Measurements from ENCODE around the gene GJD3.

Gene GJD3

DNA sequence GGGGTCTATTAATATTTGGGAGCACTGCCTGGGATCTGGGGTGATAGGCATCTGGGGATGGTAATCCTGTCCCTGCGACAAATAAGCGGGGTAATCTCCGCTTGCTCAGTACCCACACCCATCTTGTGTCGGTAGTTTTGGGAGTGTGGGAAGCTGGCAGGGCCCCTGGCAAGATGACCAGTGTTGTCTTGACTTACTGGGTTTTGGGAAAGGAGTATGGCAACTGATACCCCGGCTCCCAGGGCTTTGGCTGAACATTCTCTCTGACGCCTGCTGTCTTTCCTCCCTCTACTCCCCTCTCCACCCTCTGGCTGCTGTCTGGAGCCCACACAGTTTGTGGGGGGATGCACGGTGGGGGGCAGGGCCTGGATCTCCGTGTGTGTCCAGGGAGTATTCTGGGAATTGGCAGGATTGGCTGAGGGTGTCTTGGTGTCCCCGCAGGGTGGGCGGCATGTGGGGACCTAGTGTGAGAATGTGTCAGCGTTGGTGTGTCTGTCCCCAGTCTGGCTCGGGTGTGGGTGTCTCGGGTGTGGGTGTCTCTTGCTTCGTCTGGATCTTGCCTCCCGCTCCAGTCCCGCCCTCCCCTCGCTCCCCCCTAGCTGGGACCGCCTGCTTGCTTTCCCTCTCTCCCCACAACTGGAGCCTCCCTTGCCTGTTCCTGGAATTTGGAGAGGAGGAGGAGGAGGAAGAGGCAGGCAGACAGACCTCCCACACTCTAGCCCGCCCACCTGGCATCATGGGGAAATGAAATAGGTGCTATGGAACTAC, 43.6 kb downstream of the GJD3 start:
- DNase-seq: no peak

GRCh38 chr17:40319651-40320540, 44.6 kb downstream of the GJD3 start:
- DNase-seq: no peak

- no peak for DNase-seq
These were observed 45.6 kb downstream of the GJD3 start for GRCh38 chr17:40318830-40319391.

DNA sequence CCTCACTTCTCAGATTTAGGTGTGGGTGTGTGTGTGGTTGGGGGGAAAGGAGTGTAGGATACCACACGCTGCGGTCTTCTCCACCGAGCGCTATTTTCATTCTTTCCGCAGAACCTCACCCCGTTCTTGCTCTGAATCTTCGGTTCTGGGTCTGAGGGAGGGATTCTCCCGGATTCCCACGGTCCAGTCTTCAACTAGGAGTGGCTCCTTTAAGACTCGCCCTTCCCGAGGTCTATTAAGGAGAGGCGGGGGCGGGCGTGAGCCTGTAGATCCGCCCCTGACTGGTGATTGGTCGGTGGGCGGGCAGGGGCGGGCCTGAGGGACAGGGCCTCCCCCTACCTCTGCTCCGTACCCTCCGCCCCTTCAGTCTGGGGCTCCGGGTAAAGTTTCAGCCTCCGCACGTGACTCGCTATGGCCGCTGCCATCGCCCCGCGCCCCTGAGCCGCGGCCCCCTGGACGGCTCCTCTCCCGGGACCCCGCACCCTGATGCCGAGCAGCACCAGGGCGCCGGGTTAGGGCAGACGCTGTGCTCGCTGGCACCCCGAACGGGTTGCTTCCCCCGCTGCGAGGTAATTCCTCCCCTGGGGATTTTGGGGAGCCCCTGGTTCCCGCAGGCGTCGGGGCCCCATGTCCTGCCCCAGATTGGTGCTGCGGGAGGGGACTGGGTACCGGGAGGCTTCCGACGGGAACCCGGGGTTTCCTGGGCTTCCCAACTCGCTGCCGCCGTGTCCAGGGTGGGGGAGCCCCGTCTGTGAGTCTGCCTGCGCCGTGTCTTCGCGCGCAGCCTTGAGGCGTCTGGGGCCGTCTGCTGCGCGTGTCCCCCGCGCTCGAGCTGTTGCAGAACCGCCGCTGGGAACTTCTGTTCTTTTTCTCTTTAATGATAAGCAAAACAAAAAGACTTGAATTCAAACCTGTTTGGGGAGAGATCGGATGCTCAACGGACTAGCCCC, 46.4 kb downstream of the GJD3 start:
- peak; percentile 84 to 96 for DNase-seq

DNA sequence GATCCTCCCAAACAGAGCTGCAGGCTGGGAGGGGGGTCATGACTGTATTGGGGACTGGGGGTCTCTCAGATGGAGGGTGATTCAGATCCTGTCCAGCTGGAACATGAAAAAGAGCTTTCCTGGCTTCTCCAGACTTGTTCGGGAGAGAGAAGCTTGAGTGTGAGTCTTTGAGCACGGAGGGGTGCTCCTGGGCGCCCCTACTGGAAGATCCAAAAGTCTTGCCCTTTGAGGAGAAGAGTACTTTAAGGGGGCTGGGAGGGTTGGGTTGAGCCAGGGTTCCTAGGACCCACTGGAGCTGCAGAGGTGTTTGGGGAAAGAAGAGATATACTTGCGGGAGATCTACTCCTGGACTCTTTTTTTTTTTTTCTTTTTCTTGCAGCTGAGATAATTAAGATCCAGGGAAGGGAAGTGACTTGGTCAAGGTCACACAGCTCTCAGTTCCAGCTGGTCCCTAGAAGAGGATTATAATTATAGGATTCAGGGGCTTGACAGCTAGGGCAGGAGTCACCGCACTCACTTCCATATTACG, 47.1 kb downstream of the GJD3 start:
- DNase-seq: peak; percentile 15 to 46

DNA sequence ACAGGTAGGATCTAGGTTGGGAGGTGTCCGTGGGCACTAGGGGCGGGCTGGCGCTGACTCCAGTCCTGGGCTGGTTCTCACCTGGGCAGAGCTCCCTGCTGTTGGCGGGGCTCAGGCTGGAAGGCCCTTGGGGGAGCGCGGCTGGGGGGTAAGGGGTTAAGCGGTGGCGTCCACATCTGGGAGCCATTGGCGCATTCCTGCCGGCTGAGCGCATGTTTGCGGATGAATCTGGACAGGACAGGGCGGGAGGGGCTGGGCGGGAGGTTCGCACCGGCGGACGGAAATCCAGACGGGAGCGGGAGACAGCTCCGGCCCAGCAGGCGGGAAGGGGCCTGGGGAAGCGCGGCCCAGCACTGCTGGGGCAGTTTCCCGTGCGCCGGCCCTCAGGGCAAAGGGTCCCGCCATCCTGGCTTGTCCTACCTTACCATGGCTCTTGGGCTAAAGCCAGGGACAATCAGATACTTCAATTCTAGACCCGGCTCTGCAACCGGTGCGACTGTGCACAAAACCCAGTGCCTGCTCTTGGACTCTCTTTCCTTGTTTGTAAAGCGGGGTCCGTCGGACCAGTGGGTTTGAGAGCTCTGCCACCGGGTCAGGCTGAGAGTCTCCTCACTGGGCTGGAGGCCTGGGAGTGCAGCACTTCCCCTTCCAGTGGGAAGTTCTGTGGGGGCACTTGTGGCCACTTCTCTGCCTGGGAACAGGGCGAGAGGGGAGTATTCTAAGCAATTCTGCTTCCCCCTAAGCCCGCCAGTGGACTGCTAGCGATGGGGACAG, 47.8 kb downstream of the GJD3 start:
- DNase-seq: peak in 1 of 2 experiments; percentile 48

DNA sequence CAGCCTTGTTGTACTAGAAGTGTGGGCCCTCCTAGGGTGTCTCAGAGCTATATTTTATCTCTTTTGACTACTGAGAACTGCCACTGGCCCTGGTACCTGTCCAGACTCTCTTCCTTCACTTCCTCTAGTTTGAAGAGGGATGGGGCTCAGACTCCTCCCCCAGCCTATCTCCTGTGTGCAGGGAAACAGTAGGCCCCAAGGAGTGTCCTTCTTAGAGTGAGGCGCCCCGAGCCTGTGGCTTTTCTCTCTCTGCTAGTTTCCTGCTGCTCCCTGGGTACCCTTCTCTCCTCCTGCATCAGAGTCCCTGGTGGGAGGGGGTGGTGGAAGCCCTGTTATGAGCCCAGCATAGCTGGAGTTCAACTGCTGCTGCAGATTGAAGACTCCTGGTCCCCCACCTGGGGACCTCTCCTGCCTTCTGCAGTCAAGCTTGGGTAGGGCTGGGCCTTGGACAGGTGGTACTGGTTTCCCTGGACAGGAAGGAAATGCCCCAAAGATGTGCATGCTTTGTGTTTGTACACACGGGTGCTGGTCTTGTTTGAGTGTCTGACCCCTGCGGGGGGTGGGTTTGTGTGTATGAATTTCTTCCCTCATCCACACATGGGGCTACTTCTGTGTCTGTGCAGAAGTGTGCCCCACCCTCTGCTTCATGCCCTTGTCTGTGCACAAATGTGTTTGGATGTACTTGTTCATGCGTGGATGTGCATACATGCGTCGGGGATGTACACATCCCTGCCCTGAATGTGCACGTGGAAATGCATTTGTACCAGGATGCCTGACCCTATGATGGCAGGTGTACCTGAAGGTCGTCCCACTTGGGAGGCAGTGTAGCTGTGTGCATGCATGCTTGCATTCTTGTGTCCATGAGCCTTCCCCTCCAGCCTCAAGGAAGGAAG, 48.6 kb downstream of the GJD3 start:
- DNase-seq: no peak

- DNase-seq: no peak
These were observed 49.3 kb downstream of the GJD3 start for GRCh38 chr17:40315206-40315605.

DNA sequence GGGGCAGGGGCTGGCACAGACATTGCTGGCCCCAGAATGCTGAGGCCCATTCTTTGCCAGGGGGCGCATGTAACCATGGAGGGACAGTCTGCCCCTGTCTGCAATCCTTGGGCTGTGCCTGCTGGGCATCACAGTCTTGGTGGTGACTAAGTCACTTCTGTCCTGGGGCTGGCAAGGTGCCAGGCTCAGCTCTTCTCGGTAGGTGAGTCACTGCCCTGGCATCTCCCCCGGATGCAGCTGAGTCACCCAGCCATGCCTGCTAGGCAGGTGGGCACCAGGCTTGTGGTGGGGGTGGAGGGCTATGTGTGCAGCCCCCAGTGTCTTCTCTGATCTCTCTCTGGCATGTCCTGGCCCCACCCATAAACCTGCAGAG, 50.0 kb downstream of the GJD3 start:
- no peak for DNase-seq

DNA sequence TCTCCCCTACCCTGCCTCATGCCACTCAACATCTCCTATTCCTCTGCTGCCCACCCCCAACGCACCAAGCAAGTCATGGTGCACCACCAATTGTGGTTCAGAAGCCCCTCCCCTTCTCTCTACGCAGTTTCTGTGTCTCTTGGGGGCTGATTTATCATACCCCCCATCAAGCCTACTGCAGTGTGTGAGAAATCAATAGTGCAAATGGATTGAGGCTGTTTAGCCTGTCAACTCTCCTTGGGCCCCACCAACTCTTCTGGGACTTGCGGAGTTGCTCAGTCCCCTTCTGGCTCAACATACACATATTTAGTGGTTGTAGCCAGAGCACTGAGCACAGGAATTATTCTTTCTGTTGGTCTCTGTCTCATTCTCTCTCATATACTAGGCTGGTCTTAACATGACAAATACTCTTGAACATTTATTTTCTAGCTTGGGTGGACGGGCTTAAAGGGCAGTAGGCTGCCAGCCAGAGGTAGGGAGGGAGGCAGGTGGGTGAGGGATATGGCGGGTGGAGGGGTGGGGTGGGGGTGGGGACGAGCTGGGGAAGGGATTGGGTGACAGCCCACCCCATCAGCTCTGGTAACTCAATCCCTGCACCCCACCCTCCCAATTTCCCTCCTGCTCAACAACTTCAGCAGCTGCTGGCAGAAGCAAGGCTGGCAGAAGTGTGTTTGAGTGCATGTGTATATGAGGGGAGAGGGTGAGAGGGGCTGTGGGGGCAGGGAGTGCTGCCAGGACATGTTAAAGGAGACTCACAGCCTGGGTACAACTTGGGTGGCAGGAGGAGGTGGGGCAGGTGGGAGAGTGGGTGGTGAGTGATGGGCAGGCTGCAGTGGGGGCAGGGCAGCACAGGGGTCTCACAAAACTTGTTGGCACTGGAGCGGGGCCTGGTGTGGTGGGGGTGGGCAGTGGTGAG, 50.6 kb downstream of the GJD3 start:
- DNase-seq: no peak

Data from NCI-H526 (cell line).